H9 (cell line): ENCODE measurements around the gene NTF4. TPM values are rescaled to one million over a fixed set of nuclear protein-coding genes. Genes with fewer than 3 reads are reported as not detected.

ENCODE experiments used
- DNase-seq: peaks from one replicate; pipeline ENCODE4 v3.0.0-alpha.2; 2017
- H2AFZ ChIP-seq: one replicate; pipeline ENCODE4 v1.6.1; 2013; ENCODE audit warnings: mild to moderate bottlenecking, low read length, control low read depth, moderate library complexity
- H2AK5ac ChIP-seq: 2 replicates; pipeline ENCODE4 v1.6.1; 2013; ENCODE audit warnings: low read length, control low read depth, mixed read lengths; ENCODE audit not compliant: insufficient read length
- H2BK120ac ChIP-seq: one replicate; pipeline ENCODE4 v1.6.1; 2013; ENCODE audit warnings: low read depth, mild to moderate bottlenecking, low read length, control low read depth, inconsistent platforms; ENCODE audit not compliant: poor library complexity, severe bottlenecking
- H2BK12ac ChIP-seq: 2 replicates; pipeline ENCODE4 v1.6.1; 2013; ENCODE audit warnings: low read length, control low read depth, mixed read lengths, low read depth; ENCODE audit not compliant: insufficient read length
- H2BK15ac ChIP-seq: 2 replicates; pipeline ENCODE4 v1.6.1; 2013; ENCODE audit warnings: low read depth, low read length, control low read depth
- H2BK20ac ChIP-seq: one replicate; pipeline ENCODE4 v1.6.1; 2013; ENCODE audit warnings: low read depth, mild to moderate bottlenecking, low read length, control low read depth, inconsistent platforms; ENCODE audit not compliant: poor library complexity, severe bottlenecking
- H2BK5ac ChIP-seq: 2 replicates; pipeline ENCODE4 v1.6.1; 2013; ENCODE audit warnings: low read length, control low read depth, mixed read lengths; ENCODE audit not compliant: insufficient read length
- H3K14ac ChIP-seq: 2 replicates; pipeline ENCODE4 v1.6.1; 2013; ENCODE audit warnings: low read length, control low read depth; ENCODE audit not compliant: insufficient read depth
- H3K18ac ChIP-seq: 2 replicates; pipeline ENCODE4 v1.6.1; 2013; ENCODE audit warnings: low read depth, mild to moderate bottlenecking, mixed read lengths, low read length, control low read depth; ENCODE audit not compliant: insufficient read length
- H3K23ac ChIP-seq: 2 replicates; pipeline ENCODE4 v1.6.1; 2013; ENCODE audit warnings: low read length, control low read depth, mixed read lengths, low read depth; ENCODE audit not compliant: insufficient read length
- H3K23me2 ChIP-seq: 2 replicates; pipeline ENCODE4 v1.6.1; 2013; ENCODE audit warnings: low read depth, mild to moderate bottlenecking, mixed read lengths, low read length, control low read depth; ENCODE audit not compliant: insufficient read length, poor library complexity, severe bottlenecking
- H3K27ac ChIP-seq: 2 replicates; pipeline ENCODE4 v1.5.1; 2013; ENCODE audit warnings: low read length, control low read depth, mixed read lengths, low read depth; ENCODE audit not compliant: insufficient read length
- H3K27me3 ChIP-seq: 2 replicates; pipeline ENCODE4 v1.6.1; 2013; ENCODE audit warnings: low read length, control low read depth, inconsistent platforms; ENCODE audit not compliant: insufficient read depth
- H3K4ac ChIP-seq: 2 replicates; pipeline ENCODE4 v1.6.1; 2013; ENCODE audit warnings: low read depth, mild to moderate bottlenecking, control low read depth, inconsistent platforms, low read length, moderate library complexity
- H3K4me1 ChIP-seq: 2 replicates; pipeline ENCODE4 v1.6.1; 2013; ENCODE audit warnings: low read length, control low read depth, inconsistent platforms; ENCODE audit not compliant: insufficient read depth
- H3K4me2 ChIP-seq: 2 replicates; pipeline ENCODE4 v1.6.1; 2013; ENCODE audit warnings: low read length, control low read depth, mixed read lengths; ENCODE audit not compliant: insufficient read length, insufficient read depth
- H3K56ac ChIP-seq: 2 replicates; pipeline ENCODE4 v1.6.1; 2013; ENCODE audit warnings: low read depth, mild to moderate bottlenecking, mixed read lengths, low read length, control low read depth; ENCODE audit not compliant: insufficient read length
- H3K79me1 ChIP-seq: 2 replicates; pipeline ENCODE4 v1.6.1; 2013; ENCODE audit warnings: low read depth, mild to moderate bottlenecking, moderate library complexity, low read length, control low read depth, inconsistent platforms; ENCODE audit not compliant: insufficient read depth, poor library complexity, severe bottlenecking
- H3K79me2 ChIP-seq: 2 replicates; pipeline ENCODE4 v1.6.1; 2013; ENCODE audit warnings: low read length, control low read depth, inconsistent platforms; ENCODE audit not compliant: insufficient read depth
- H3K9ac ChIP-seq: 2 replicates; pipeline ENCODE4 v1.6.1; 2013; ENCODE audit warnings: low read length, control low read depth, mixed read lengths; ENCODE audit not compliant: insufficient read length; ENCODE audit errors: extremely low read depth
- H3K9me3 ChIP-seq: one replicate; pipeline ENCODE4 v1.6.1; 2013; ENCODE audit warnings: low read depth, low read length, inconsistent platforms; ENCODE audit not compliant: control insufficient read depth
- H3T11ph ChIP-seq: one replicate; pipeline ENCODE4 v1.6.1; 2013; ENCODE audit warnings: mild to moderate bottlenecking, low read length, control low read depth, inconsistent platforms
- H4K20me1 ChIP-seq: one replicate; pipeline ENCODE4 v1.6.1; 2013; ENCODE audit not compliant: control insufficient read depth, insufficient read length, insufficient read depth
- H4K5ac ChIP-seq: 2 replicates; pipeline ENCODE4 v1.6.1; 2013; ENCODE audit warnings: low read depth, mild to moderate bottlenecking, mixed read lengths, low read length, control low read depth; ENCODE audit not compliant: insufficient read length
- H4K8ac ChIP-seq: replicated peaks from 2 replicates; pipeline ENCODE4 v1.6.1; 2013; ENCODE audit warnings: low read length, control low read depth, mixed read lengths, low read depth; ENCODE audit not compliant: insufficient read length
- H4K91ac ChIP-seq: 2 replicates; pipeline ENCODE4 v1.6.1; 2013; ENCODE audit warnings: low read depth, mild to moderate bottlenecking, moderate library complexity, mixed read lengths, low read length, control low read depth; ENCODE audit not compliant: insufficient read length
- H3K27ac Mint-ChIP-seq, 3 experiments: 2 replicates in 2 of 3; 3 replicates in 1 of 3; pipeline ENCODE4 v1.8.0; 2020 to 2021; ENCODE audit warnings: mixed read lengths in 3 of 3, mild to moderate bottlenecking in 1 of 3, moderate library complexity in 1 of 3
- H3K27me3 Mint-ChIP-seq: 2 replicates; pipeline ENCODE4 v1.8.0; 2021; ENCODE audit warnings: low read depth, mild to moderate bottlenecking, moderate library complexity, mixed read lengths
- H3K36me3 Mint-ChIP-seq, 3 experiments: 2 replicates in 2 of 3; 3 replicates in 1 of 3; pipeline ENCODE4 v1.8.0; 2020 to 2021; ENCODE audit warnings: low read depth in 3 of 3, mixed read lengths in 3 of 3; ENCODE audit not compliant: insufficient read depth in 1 of 3
- H3K4me1 Mint-ChIP-seq, 2 experiments: 2 replicates each; pipeline ENCODE4 v1.8.0; 2020; ENCODE audit warnings: mixed read lengths in 2 of 2
- H3K4me3 Mint-ChIP-seq, 2 experiments: 2 replicates in 1 of 2; 3 replicates in 1 of 2; pipeline ENCODE4 v1.8.0; 2020 to 2021; ENCODE audit warnings: mild to moderate bottlenecking in 2 of 2, mixed read lengths in 2 of 2, moderate library complexity in 1 of 2
- H3K9me3 Mint-ChIP-seq, 2 experiments: 2 replicates in 1 of 2; 3 replicates in 1 of 2; pipeline ENCODE4 v1.8.0; 2020; ENCODE audit warnings: mild to moderate bottlenecking in 2 of 2, mixed read lengths in 2 of 2, moderate library complexity in 1 of 2
- CTCF ChIP-seq: fragments of 200-600 bp; sonication (generic); conservative IDR thresholded peaks from 3 replicates; pipeline ENCODE4 v1.8.0; 2021; ENCODE audit warnings: antibody characterized with exemption, mild to moderate bottlenecking
- WGBS: extraction: QIAGEN DNeasy Blood & Tissue Kit; methylation state at CpG from one replicate; pipeline ENCODE4 v1.1.7; 2013; ENCODE audit warnings: missing lambda C conversion rate, low lambda C conversion rate, mixed read lengths; ENCODE audit not compliant: insufficient read length; ENCODE audit errors: extremely low coverage; 5-methylcytosine and 5-hydroxymethylcytosine counted together
- total RNA-seq: library from RNA; stranded (reverse); gene quantifications from 2 replicates; pipeline ENCODE4 v1.2.1, GENCODE V29; 2021

The NTF4 gene
- total RNA-seq, 1 experiment from 2014 or later, result 2.1 TPM

DNA sequence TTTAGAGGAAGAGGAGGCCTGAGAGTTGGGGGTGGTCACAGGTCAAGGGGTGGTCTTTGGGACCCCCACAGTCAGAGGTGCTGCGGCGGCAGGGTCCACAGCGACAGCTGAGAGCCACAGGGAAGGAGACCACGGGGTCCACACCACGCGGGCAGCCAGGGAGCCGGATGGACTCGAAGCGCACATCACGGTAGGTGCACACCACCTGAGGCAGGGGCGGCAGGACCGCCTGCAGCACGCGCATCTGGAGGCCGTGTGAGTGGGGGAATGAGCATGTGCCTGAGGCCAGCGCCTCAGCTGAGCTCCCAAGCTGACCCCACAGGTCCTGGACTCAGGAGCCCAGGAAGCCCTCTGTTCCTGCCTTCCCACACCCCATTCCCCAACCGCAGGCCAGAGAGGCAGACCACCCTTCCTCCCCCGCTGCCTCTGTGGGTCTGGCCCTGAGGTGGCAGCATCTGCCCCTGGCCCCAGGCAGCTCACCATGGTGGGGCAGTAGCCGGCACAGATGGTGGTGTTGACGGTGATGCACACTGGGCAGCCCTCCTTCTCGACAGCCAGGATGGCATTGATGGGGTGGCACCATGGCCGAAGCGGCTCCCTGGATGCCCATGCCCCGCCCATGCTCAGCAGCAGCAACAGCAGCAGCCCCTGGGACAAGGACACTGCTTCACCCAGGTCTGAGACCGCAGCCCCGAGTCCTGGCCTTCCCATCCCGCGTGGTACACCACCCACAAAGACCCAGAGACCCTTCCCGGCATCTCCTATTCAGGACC is 48.4 kb downstream of the NTF4 start:
- Histone ChIP-seq H3K23ac (no peak overlapping the region), H2BK12ac (no peak overlapping the region), H2AK5ac (no peak overlapping the region), H3K4ac (no peak overlapping the region), H3K27me3 (no peaks in the 10 kb centered on the region; the same call in 1 of the 2 replicates), H4K91ac (no peak overlapping the region), H3K18ac (no peak overlapping the region), H3T11ph (no peak overlapping the region), H3K79me2 (no peaks in the 10 kb centered on the region), H3K56ac (no peak overlapping the region), H2BK5ac (no peak overlapping the region), H4K5ac (no peak overlapping the region), H4K20me1 (no peaks in the 10 kb centered on the region), H2AFZ (no peak overlapping the region), H4K8ac (no peak overlapping the region), H3K9ac (no peak overlapping the region), H3K23me2 (peaks cover 8% of the 10 kb centered on the region), H3K14ac (no peak overlapping the region), H2BK120ac (no peak overlapping the region), H3K27ac (no peak overlapping the region), H3K4me1 (peaks cover 4% of the 10 kb centered on the region; the same call in 1 of the 2 replicates), H2BK15ac (no peak overlapping the region), H2BK20ac (no peak overlapping the region), H3K4me2 (no peak overlapping the region), H3K9me3 (no peaks in the 10 kb centered on the region), H3K79me1 (no peaks in the 10 kb centered on the region)
- WGBS, result no CpG with 5 or more reads among the region's 29 CpGs
- TF ChIP-seq CTCF, result no peak
- H3K4me3 Mint-ChIP-seq, result no peak overlapping the region; a peak in 1 of 5 replicates
- peaks cover 25% of the 10 kb centered on the region for H3K27me3 Mint-ChIP-seq
- H3K27ac Mint-ChIP-seq, result no peak overlapping the region
- no peak for DNase-seq
- peaks cover 15 to 33% of the 10 kb centered on the region in 2 experiments for H3K4me1 Mint-ChIP-seq
- H3K36me3 Mint-ChIP-seq, result peaks cover 16 to 50% (median 48%) of the 10 kb centered on the region in 3 experiments; a peak in 6 of 7 replicates
- H3K9me3 Mint-ChIP-seq, result peaks cover 0 to 1% of the 10 kb centered on the region in 2 experiments; a peak in 1 of 5 replicates
